Activated CD4-positive, alpha-beta T cell treated with anti-CD3 and anti-CD28 coated beads for 36 hours (primary cell): ENCODE measurements around the gene NLRC5. TPM values are rescaled to one million over a fixed set of nuclear protein-coding genes. Genes with fewer than 3 reads are reported as not detected.
"Not testable (repeated sequence)": the region's sequence is repeated elsewhere in the genome, so short reads cannot be mapped to it uniquely, and the experiment has no call there.

Experiments
- ATAC-seq: fragments of 200-7000 bp; cut with Tn5 transposase; one replicate; pipeline ENCODE4 v1.10.0; 2021; ENCODE audit warnings: mild to moderate bottlenecking, moderate library complexity
- CTCF ChIA-PET: fragments of 350-600 bp; sonication (Branson Sonifier 250); formaldehyde crosslinking; loops from one replicate; lab custom pipeline; 2021; ENCODE audit warnings: antibody characterized with exemption; lab: Charles Lee
- POLR2A ChIA-PET: fragments of 350-600 bp; sonication (Branson Sonifier 250); formaldehyde crosslinking; loops from one replicate; lab custom pipeline; 2021; ENCODE audit warnings: antibody characterized with exemption, inconsistent platforms; lab: Charles Lee
- DNase-seq: peaks from one replicate; pipeline ENCODE4 v3.0.0-alpha.2; 2020
- H3K27ac Mint-ChIP-seq: one replicate; pipeline ENCODE4 v1.8.0; 2021; ENCODE audit warnings: mixed read lengths
- H3K27me3 Mint-ChIP-seq: one replicate; pipeline ENCODE4 v1.8.0; 2021; ENCODE audit warnings: mixed read lengths
- H3K36me3 Mint-ChIP-seq: one replicate; pipeline ENCODE4 v1.8.0; 2021; ENCODE audit warnings: low read depth, mixed read lengths
- H3K4me1 Mint-ChIP-seq: one replicate; pipeline ENCODE4 v1.8.0; 2021; ENCODE audit warnings: mixed read lengths
- H3K4me3 Mint-ChIP-seq: one replicate; pipeline ENCODE4 v1.8.0; 2021; ENCODE audit warnings: mild to moderate bottlenecking, moderate library complexity, mixed read lengths
- H3K9me3 Mint-ChIP-seq: one replicate; pipeline ENCODE4 v1.8.0; 2021; ENCODE audit warnings: low read depth, mixed read lengths
- intact Hi-C, 2 experiments: fragments of 100-400 bp; cut with DNase I in 1 of 2; cut with micrococcal nuclease in 1 of 2; formaldehyde crosslinking; loops; one replicate each; pipeline versions ENCODE4 v1.14.2 to v1.15.1; 2022 to 2024; cut with DNase I, micrococcal nuclease
- total RNA-seq, 2 experiments: library from RNA; stranded (reverse); gene quantifications; one replicate each; pipeline ENCODE4 v1.2.3, GENCODE V29; 2021

The NLRC5 gene
- total RNA-seq, 2 experiments from 2014 or later: 143 to 175 TPM

GRCh38 chr16:56982695-56983094 lies 6.7 kb upstream of the NLRC5 start:
- peaks cover 47% of the 10 kb centered on the region for H3K36me3 Mint-ChIP-seq
- POLR2A ChIA-PET: no interaction called here
- no peaks in the 10 kb centered on the region for H3K27me3 Mint-ChIP-seq
- CTCF ChIA-PET: interaction anchor here (0.6 to 1.4 kb wide), 2 partner anchors 41 to 187 kb away, joined by 3 read pairs; no protein-coding TSS in a partner anchor
- DNase-seq (no peak), ATAC-seq (no peak)
- H3K4me3 Mint-ChIP-seq: no peak overlapping the region
- no peaks in the 10 kb centered on the region for H3K9me3 Mint-ChIP-seq
- peak overlapping the region; percentile 69 for H3K27ac Mint-ChIP-seq
- intact Hi-C loops: no loop called here
- H3K4me1 Mint-ChIP-seq: peaks cover 56% of the 10 kb centered on the region

DNA sequence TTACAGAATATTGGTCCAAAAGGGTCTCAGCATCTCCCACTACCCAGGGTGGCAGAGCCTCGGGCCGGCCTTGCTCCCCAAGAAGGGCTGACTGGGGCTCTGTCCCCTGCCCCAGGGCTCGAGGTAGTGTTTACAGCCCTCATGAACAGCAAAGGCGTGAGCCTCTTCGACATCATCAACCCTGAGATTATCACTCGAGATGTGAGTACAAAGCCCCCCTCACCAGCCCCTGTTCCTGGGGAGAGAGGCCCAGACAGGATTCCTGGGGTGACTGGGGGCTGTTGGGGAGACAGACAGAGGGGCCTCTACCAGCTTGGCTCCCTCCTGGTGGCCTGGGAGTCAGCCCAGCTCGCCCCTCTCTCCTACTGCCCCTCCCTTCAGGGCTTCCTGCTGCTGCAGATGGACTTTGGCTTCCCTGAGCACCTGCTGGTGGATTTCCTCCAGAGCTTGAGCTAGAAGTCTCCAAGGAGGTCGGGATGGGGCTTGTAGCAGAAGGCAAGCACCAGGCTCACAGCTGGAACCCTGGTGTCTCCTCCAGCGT lies 6.1 kb upstream of the NLRC5 start:
- CTCF ChIA-PET: interaction anchor here (0.6 to 3.4 kb wide), 4 partner anchors 12 to 203 kb away, joined by 3 to 21 read pairs (median 3); partner anchors contain the start of genes PSME3IP1 and RSPRY1
- Mint-ChIP-seq H3K4me1 (peaks cover 62% of the 10 kb centered on the region), H3K9me3 (no peaks in the 10 kb centered on the region), H3K36me3 (peaks cover 52% of the 10 kb centered on the region), H3K4me3 (no peak overlapping the region), H3K27me3 (no peaks in the 10 kb centered on the region), H3K27ac (no peak overlapping the region)
- ATAC-seq (no peak), DNase-seq (no peak)
- POLR2A ChIA-PET: interaction anchor here (0.6 to 0.8 kb wide), 3 partner anchors 63 to 531 kb away, joined by 3 read pairs; no protein-coding TSS in a partner anchor
- intact Hi-C loops: no loop called here

- peak overlapping the region; percentile 91 for H3K27ac Mint-ChIP-seq
Observed at GRCh38 chr16:56984639-56985038, 4.7 kb upstream of the NLRC5 start.

GRCh38 chr16:56985288-56985961 lies 3.9 kb upstream of the NLRC5 start:
- Mint-ChIP-seq H3K27me3 (no peaks in the 10 kb centered on the region), H3K36me3 (peaks cover 63% of the 10 kb centered on the region), H3K4me1 (peaks cover 65% of the 10 kb centered on the region), H3K9me3 (no peaks in the 10 kb centered on the region), H3K4me3 (peak overlapping the region; percentile 21), H3K27ac (peak overlapping the region; percentile 91)
- intact Hi-C loops: loop anchor here in 1 of 2 experiments (5.0 kb wide), 1 partner anchor 373 kb away; no protein-coding TSS in a partner anchor
- peak; percentile 62 for DNase-seq
- ChIA-PET CTCF (interaction anchor here (0.6 to 3.4 kb wide), 7 partner anchors 10 to 641 kb away, joined by 3 to 21 read pairs (median 4); no protein-coding TSS in a partner anchor), POLR2A (interaction anchor here (1.0 kb wide), 1 partner anchor 38 kb away, joined by 3 read pairs; no protein-coding TSS in a partner anchor)
- no peak for ATAC-seq

More at GRCh38 chr16:56984639-56985038, 4.7 kb upstream of the NLRC5 start:
- no peak overlapping the region for H3K4me3 Mint-ChIP-seq
- H3K36me3 Mint-ChIP-seq: peaks cover 58% of the 10 kb centered on the region
- CTCF ChIA-PET: interaction anchor here (0.6 to 3.4 kb wide), 4 partner anchors 16 to 76 kb away, joined by 3 to 21 read pairs (median 6); no protein-coding TSS in a partner anchor
- DNase-seq (peak; percentile 48), ATAC-seq (no peak)
- H3K9me3 Mint-ChIP-seq: no peaks in the 10 kb centered on the region
- intact Hi-C loops: loop anchor here in 1 of 2 experiments (5.0 kb wide), 1 partner anchor 372 kb away; no protein-coding TSS in a partner anchor
- H3K4me1 Mint-ChIP-seq: peaks cover 65% of the 10 kb centered on the region
- POLR2A ChIA-PET: interaction anchor here (1.0 kb wide), 1 partner anchor 57 kb away, joined by 4 read pairs; no protein-coding TSS in a partner anchor
- H3K27me3 Mint-ChIP-seq: no peaks in the 10 kb centered on the region

- Mint-ChIP-seq H3K27me3 (no peaks in the 10 kb centered on the region), H3K9me3 (no peaks in the 10 kb centered on the region), H3K4me3 (peak overlapping the region; percentile 21), H3K4me1 (peaks cover 65% of the 10 kb centered on the region), H3K36me3 (peaks cover 68% of the 10 kb centered on the region), H3K27ac (peak overlapping the region; percentile 91)
- DNase-seq: no peak
- ATAC-seq: no peak
- POLR2A ChIA-PET: interaction anchor here (1.0 kb wide), 1 partner anchor 37 kb away, joined by 3 read pairs; no protein-coding TSS in a partner anchor
- CTCF ChIA-PET: interaction anchor here (0.6 to 3.4 kb wide), 5 partner anchors 11 to 640 kb away, joined by 3 to 21 read pairs (median 4); no protein-coding TSS in a partner anchor
- intact Hi-C loops: loop anchor here in 1 of 2 experiments (5.0 kb wide), 1 partner anchor 374 kb away; no protein-coding TSS in a partner anchor
Observed at GRCh38 chr16:56985962-56986360, 3.4 kb upstream of the NLRC5 start.

- peak overlapping the region; percentile 77 for H3K27ac Mint-ChIP-seq
- intact Hi-C loops: loop anchor here in 1 of 2 experiments (5.0 kb wide), 1 partner anchor 374 kb away; no protein-coding TSS in a partner anchor
- no peak for DNase-seq
- H3K4me3 Mint-ChIP-seq: peak overlapping the region; percentile 98
- H3K36me3 Mint-ChIP-seq: peaks cover 69% of the 10 kb centered on the region
- peaks cover 62% of the 10 kb centered on the region for H3K4me1 Mint-ChIP-seq
- ChIA-PET POLR2A (no interaction called here), CTCF (interaction anchor here (0.7 to 3.4 kb wide), 5 partner anchors 19 to 181 kb away, joined by 3 to 21 read pairs (median 4); no protein-coding TSS in a partner anchor)
- ATAC-seq: no peak
- no peaks in the 10 kb centered on the region for H3K27me3 Mint-ChIP-seq
- no peaks in the 10 kb centered on the region for H3K9me3 Mint-ChIP-seq
Observed at GRCh38 chr16:56986361-56986760, 3.0 kb upstream of the NLRC5 start.

GRCh38 chr16:56986908-56987307 lies 2.4 kb upstream of the NLRC5 start:
- ATAC-seq, H3K27me3 Mint-ChIP-seq, H3K9me3 Mint-ChIP-seq, DNase-seq: not testable (repeated sequence)
- Mint-ChIP-seq H3K27ac (peak overlapping the region; percentile 77), H3K4me1 (peaks cover 60% of the 10 kb centered on the region), H3K4me3 (peak overlapping the region; percentile 98), H3K36me3 (peaks cover 70% of the 10 kb centered on the region)
- ChIA-PET CTCF (interaction anchor here (0.6 to 3.1 kb wide), 6 partner anchors 20 to 181 kb away, joined by 3 to 38 read pairs (median 4); no protein-coding TSS in a partner anchor), POLR2A (interaction anchor here (0.7 to 1.6 kb wide), 3 partner anchors 17 to 55 kb away, joined by 3 to 6 read pairs (median 5); no protein-coding TSS in a partner anchor)
- intact Hi-C loops: loop anchor here in 1 of 2 experiments (5.0 kb wide), 1 partner anchor 375 kb away; no protein-coding TSS in a partner anchor

DNA sequence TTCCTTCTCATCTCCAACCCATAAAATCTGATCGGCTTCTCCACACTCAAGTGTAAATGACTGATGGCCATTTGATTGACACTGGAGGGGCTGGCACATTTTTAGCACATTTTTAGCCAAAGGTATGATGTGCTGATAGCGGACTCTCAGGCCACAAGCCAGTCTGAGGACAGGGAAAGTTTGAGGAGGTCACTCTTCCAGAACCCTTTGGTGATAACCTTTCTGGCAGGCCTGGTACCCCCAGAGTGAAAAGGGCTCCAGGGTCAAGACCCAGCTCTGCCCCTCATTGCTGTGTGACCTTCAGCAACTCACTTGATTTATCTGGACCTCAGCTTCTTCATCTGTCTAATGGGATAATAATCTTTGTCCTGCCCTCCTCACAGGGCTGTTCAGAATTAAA lies 1.7 kb upstream of the NLRC5 start:
- CTCF ChIA-PET: interaction anchor here (0.6 to 3.1 kb wide), 6 partner anchors 10 to 97 kb away, joined by 3 to 38 read pairs (median 3); no protein-coding TSS in a partner anchor
- no peaks in the 10 kb centered on the region for H3K9me3 Mint-ChIP-seq
- intact Hi-C loops: loop anchor here in 1 of 2 experiments (5.0 kb wide), 1 partner anchor 375 kb away; no protein-coding TSS in a partner anchor
- no peak for DNase-seq
- no peaks in the 10 kb centered on the region for H3K27me3 Mint-ChIP-seq
- H3K36me3 Mint-ChIP-seq: peaks cover 65% of the 10 kb centered on the region
- H3K27ac Mint-ChIP-seq: peak overlapping the region; percentile 99
- ATAC-seq: no peak
- H3K4me1 Mint-ChIP-seq: peaks cover 59% of the 10 kb centered on the region
- peak overlapping the region; percentile 98 for H3K4me3 Mint-ChIP-seq
- POLR2A ChIA-PET: interaction anchor here (0.9 to 1.6 kb wide), 3 partner anchors 17 to 54 kb away, joined by 4 to 6 read pairs (median 5); no protein-coding TSS in a partner anchor

GRCh38 chr16:56988161-56988947 lies 1.0 kb upstream of the NLRC5 start:
- ATAC-seq (no peak), DNase-seq (no peak)
- intact Hi-C loops: loop anchor here in 1 of 2 experiments (5.0 kb wide), 1 partner anchor 376 kb away; no protein-coding TSS in a partner anchor
- CTCF ChIA-PET: interaction anchor here (0.6 to 3.1 kb wide), 6 partner anchors 11 to 97 kb away, joined by 3 to 38 read pairs (median 5); no protein-coding TSS in a partner anchor
- Mint-ChIP-seq H3K9me3 (no peaks in the 10 kb centered on the region), H3K36me3 (peaks cover 65% of the 10 kb centered on the region), H3K27ac (peak overlapping the region; percentile 99), H3K4me3 (peak overlapping the region; percentile 98), H3K27me3 (no peaks in the 10 kb centered on the region), H3K4me1 (peaks cover 63% of the 10 kb centered on the region)
- POLR2A ChIA-PET: interaction anchor here (1.1 to 1.9 kb wide), 4 partner anchors 11 to 53 kb away, joined by 4 to 10 read pairs (median 7); no protein-coding TSS in a partner anchor
